Stimulated activated CD4-positive, alpha-beta T cell treated with anti-CD3 and anti-CD28 coated beads, Interleukin-12 subunit alpha, Interleukin-12 subunit beta, amount 100 ng/mL, for 4 hours (primary cell): ENCODE data around the gene DAZ4.
"Not testable (repeated sequence)": the region's sequence is repeated elsewhere in the genome, so short reads cannot be mapped to it uniquely, and the experiment has no call there.

Experiments used
- DNase-seq: peaks from one replicate; pipeline ENCODE4 v3.0.0-alpha.2; 2020

DAZ4 gene

GRCh38 chrY:24833619-24834018 is at the start of gene DAZ4:
DAZ4 (plus strand) TSS chrY:24833919; CDS start chrY:24834127, 208 bp downstream.
- not testable (repeated sequence) for DNase-seq

GRCh38 chrY:24813293-24813692 is 20.4 kb upstream of the DAZ4 start, which contains the start of gene DAZ3:
DAZ3 (minus strand) TSS chrY:24813393; CDS start chrY:24813185, 208 bp downstream.
- not testable (repeated sequence) for DNase-seq

DNA sequence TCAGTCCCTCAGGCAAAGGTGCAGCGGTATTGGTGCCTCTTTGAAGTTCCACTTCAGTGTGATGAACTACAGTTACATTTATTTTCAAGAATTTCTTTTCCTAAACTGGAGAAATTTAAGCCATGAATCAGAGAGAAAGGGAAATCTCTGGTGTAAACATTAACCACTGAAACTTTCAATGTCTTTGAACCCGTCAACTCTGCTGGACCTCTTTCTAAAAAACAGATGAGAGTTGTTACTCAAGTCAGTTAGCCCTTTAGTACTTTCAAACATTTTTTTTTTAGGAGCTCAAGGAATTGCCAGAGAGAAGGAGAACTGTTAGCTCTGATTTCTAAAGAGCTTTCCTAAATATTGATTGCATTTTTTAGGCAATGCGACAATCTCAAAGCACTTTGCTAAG is 11.9 kb upstream of the DAZ4 start:
- not testable (repeated sequence) for DNase-seq

DNA sequence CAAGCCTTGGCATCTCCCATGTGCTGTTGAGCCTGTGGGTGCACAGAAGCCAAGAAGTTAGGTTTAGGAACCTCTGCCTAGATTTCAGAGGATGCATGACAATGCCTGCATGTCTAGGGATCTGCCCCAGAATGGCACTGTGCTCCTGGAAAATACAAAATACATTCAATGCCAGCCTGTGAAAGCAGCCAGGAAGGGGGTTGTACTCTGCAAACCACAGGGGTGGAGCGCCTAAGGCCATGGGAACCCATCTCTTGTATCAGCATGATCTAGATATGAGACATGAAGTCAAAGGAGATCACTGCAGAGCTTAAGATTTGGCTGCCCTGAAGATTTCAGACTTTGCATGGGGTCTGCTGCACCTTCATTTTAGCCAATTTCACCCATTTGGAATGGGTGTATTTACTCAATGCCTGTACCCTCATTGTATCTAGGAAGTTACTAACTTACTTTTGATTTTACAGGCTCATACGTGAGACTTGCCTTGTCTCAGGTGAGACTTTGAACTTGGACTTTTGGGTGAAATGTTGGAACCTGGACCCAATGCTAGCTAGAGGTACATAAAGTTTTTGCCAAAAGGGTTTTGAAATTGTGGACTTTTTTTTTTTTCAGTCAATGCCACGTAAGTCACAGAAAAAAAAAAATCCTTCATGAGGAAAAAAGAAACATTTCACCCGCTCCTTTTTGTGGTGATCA is 9.4 kb upstream of the DAZ4 start:
- not testable (repeated sequence) for DNase-seq

GRCh38 chrY:24825069-24825468 is 8.7 kb upstream of the DAZ4 start:
- not testable (repeated sequence) for DNase-seq
